A549 (cell line): ENCODE data around the gene RPS21. TPM values are rescaled to one million over a fixed set of nuclear protein-coding genes. Genes with fewer than 3 reads are reported as not detected.

Experiments
- ATAC-seq, 2 experiments: fragments of 200-7000 bp in 1 of 2; fragments of >200 bp in 1 of 2; cut with Nextera tagmentation in 1 of 2; cut with Tn5 transposase in 1 of 2; 3 replicates each; pipeline versions ENCODE4 v1.8.0 to v1.9.1; 2018 to 2020; ENCODE audit warnings: mild to moderate bottlenecking in 1 of 2, moderate library complexity in 1 of 2
- CTCF ChIA-PET: fragments of 300-600 bp; sonication (Branson Sonifier 250); formaldehyde crosslinking; extraction: SDS; loops from one replicate; lab custom pipeline; 2021; ENCODE audit warnings: antibody characterized with exemption, inconsistent platforms; lab: Yijun Ruan, JAX
- POLR2A ChIA-PET: fragments of 350-600 bp; formaldehyde crosslinking; extraction: SDS; loops from one replicate; lab custom pipeline; 2021; ENCODE audit warnings: antibody characterized with exemption, inconsistent platforms; lab: Yijun Ruan, JAX
- DNase-seq, 2 experiments: peaks; one replicate each; pipeline versions ENCODE4 v3.0.0 to v3.0.0-alpha.2; 2011 to 2016; ENCODE audit warnings: low read depth in 1 of 2, low spot score in 1 of 2
- FAIRE-seq: peaks from 2 replicates; lab custom pipeline; 2011; peaks lifted over from hg19 to GRCh38; lab: Jason Lieb, UNC
- H3K27ac ChIP-seq, 2 experiments: fragments of >200 bp; sonication (Bioruptor Twin); formaldehyde crosslinking; 3 replicates each; pipeline ENCODE4 v1.5.1; 2016 to 2017
- H3K4me1 ChIP-seq: fragments of >200 bp; sonication (Bioruptor Twin); formaldehyde crosslinking; 3 replicates; pipeline ENCODE4 v1.6.1; 2016
- H3K4me2 ChIP-seq: fragments of >200 bp; sonication (Bioruptor Twin); formaldehyde crosslinking; 3 replicates; pipeline ENCODE4 v1.6.1; 2016
- H3K4me3 ChIP-seq: fragments of >200 bp; sonication (Bioruptor Twin); formaldehyde crosslinking; 3 replicates; pipeline ENCODE4 v1.5.1; 2016
- H3K9me3 ChIP-seq: fragments of >200 bp; sonication (Bioruptor Twin); formaldehyde crosslinking; 3 replicates; pipeline ENCODE4 v1.6.1; 2016
- BHLHE40 ChIP-seq: IDR thresholded peaks from 2 replicates; pipeline ENCODE4 v1.6.1; 2012; ENCODE audit warnings: low read depth, low read length, inconsistent platforms
- CBX2 ChIP-seq: fragments of 200-600 bp; sonication (generic); IDR thresholded peaks from 2 replicates; pipeline ENCODE4 v1.6.1; 2016; ENCODE audit warnings: low read depth, mild to moderate bottlenecking, borderline replicate concordance
- EHMT2 ChIP-seq: fragments of 200-600 bp; sonication (generic); IDR thresholded peaks from 2 replicates; pipeline ENCODE4 v1.6.1; 2016; ENCODE audit warnings: antibody characterized with exemption, low read depth, mild to moderate bottlenecking, moderate library complexity
- EP300 ChIP-seq, 2 experiments: fragments of >200 bp; sonication (Bioruptor Twin); formaldehyde crosslinking; IDR thresholded peaks; 2 replicates in 1 of 2; 3 replicates in 1 of 2; pipeline ENCODE4 v1.6.1; 2016 to 2017
- GATA3 ChIP-seq: IDR thresholded peaks from 2 replicates; pipeline ENCODE4 v1.6.1; 2012; ENCODE audit warnings: borderline replicate concordance
- HOXA7 ChIP-seq: fragments of 250-450 bp; sonication (Bioruptor Pico); IDR thresholded peaks from 2 replicates; pipeline ENCODE4 v1.5.0; 2020; ENCODE audit warnings: mild to moderate bottlenecking, moderate library complexity
- KDM1A ChIP-seq: fragments of 200-600 bp; sonication (generic); IDR thresholded peaks from 2 replicates; pipeline ENCODE4 v1.6.1; 2016; ENCODE audit warnings: low read depth, mild to moderate bottlenecking
- KDM5A ChIP-seq: fragments of 200-600 bp; sonication (generic); IDR thresholded peaks from 2 replicates; pipeline ENCODE4 v1.6.1; 2016; ENCODE audit warnings: antibody characterized with exemption, mild to moderate bottlenecking
- MAFK ChIP-seq: fragments of 450-650 bp; IDR thresholded peaks from 2 replicates; pipeline ENCODE4 v1.6.1; 2014; ENCODE audit not compliant: partially characterized antibody
- NFE2L2 ChIP-seq: fragments of 150-350 bp; conservative IDR thresholded peaks from 2 replicates; pipeline ENCODE4 v1.6.1; 2014; ENCODE audit warnings: low read length
- PHF8 ChIP-seq: fragments of 200-600 bp; sonication (generic); IDR thresholded peaks from 2 replicates; pipeline ENCODE4 v1.6.1; 2016; ENCODE audit warnings: low read depth, mild to moderate bottlenecking, antibody characterized with exemption, moderate library complexity, borderline replicate concordance
- POLR2A ChIP-seq: IDR thresholded peaks from 2 replicates; pipeline ENCODE4 v1.6.1; 2012; ENCODE audit warnings: mild to moderate bottlenecking, low read length
- POLR2AphosphoS2 ChIP-seq: conservative IDR thresholded peaks from 2 replicates; pipeline ENCODE4 v1.6.1; 2012; ENCODE audit warnings: low read length, improper control_type of control experiment, inconsistent platforms
- RARB ChIP-seq: fragments of 250-450 bp; sonication (Bioruptor Pico); IDR thresholded peaks from 2 replicates; pipeline ENCODE4 v1.8.0; 2021; ENCODE audit warnings: mild to moderate bottlenecking, moderate library complexity
- SREBF2 ChIP-seq: fragments of 450-650 bp; IDR thresholded peaks from 2 replicates; pipeline ENCODE4 v1.6.1; 2014; ENCODE audit warnings: mild to moderate bottlenecking, moderate library complexity
- ZC3H11A ChIP-seq: fragments of 450-650 bp; IDR thresholded peaks from 2 replicates; pipeline ENCODE4 v1.6.1; 2014; ENCODE audit warnings: antibody characterized with exemption, mild to moderate bottlenecking
- WGBS: methylation state at CpG from one replicate; pipeline ENCODE4 v1.1.6; 2017; ENCODE audit errors: missing lambda C conversion rate; 5-methylcytosine and 5-hydroxymethylcytosine counted together
- polyA plus RNA-seq, 4 experiments: library from polyadenylated mRNA; depleted of rRNA in 3 of 4; stranded (reverse); fragments of >200 nt; fragmentation: RNase III in 1 of 4; extraction: RNeasy Plus Mini Kit Qiagen cat#74134 plus additional on column Dnase treatment in 1 of 4; gene quantifications; 2 replicates in 3 of 4; 3 replicates in 1 of 4; pipeline ENCODE4 v1.2.3, GENCODE V29; 2011 to 2017
- TF ChIP-seq, protein P1 (sequence below): fragments of 250-450 bp; sonication (Bioruptor Pico); IDR thresholded peaks from 2 replicates; pipeline ENCODE4 v1.5.0; 2021; ENCODE audit warnings: mild to moderate bottlenecking, moderate library complexity, borderline replicate concordance
- TF ChIP-seq, protein P2 (sequence below): fragments of 250-450 bp; sonication (Bioruptor Pico); IDR thresholded peaks from 2 replicates; pipeline ENCODE4 v1.5.0; 2020; ENCODE audit warnings: low read depth, mild to moderate bottlenecking, moderate library complexity
- TF ChIP-seq, protein P3 (sequence below): fragments of 150-350 bp; IDR thresholded peaks from 2 replicates; pipeline ENCODE4 v1.6.1; 2014; ENCODE audit warnings: low read depth, mild to moderate bottlenecking, low read length
- TF ChIP-seq, protein P4 (sequence below): IDR thresholded peaks from 2 replicates; pipeline ENCODE4 v1.6.1; 2012; ENCODE audit warnings: low read depth, borderline replicate concordance
- TF ChIP-seq, protein P5 (sequence below): fragments of >200 bp; sonication (Bioruptor Twin); formaldehyde crosslinking; IDR thresholded peaks from 3 replicates; pipeline ENCODE4 v1.5.1; 2016
- TF ChIP-seq, protein P6 (sequence below): IDR thresholded peaks from 2 replicates; pipeline ENCODE4 v1.6.1; 2012
- TF ChIP-seq, protein P7 (sequence below): fragments of >200 bp; sonication (Bioruptor Twin); formaldehyde crosslinking; IDR thresholded peaks from 3 replicates; pipeline ENCODE4 v1.6.1; 2016

RPS21 gene
- polyA plus RNA-seq, 2 of the 4 experiments (the other 2 are of a cell fraction): 2,862 to 4,026 TPM

DNA sequence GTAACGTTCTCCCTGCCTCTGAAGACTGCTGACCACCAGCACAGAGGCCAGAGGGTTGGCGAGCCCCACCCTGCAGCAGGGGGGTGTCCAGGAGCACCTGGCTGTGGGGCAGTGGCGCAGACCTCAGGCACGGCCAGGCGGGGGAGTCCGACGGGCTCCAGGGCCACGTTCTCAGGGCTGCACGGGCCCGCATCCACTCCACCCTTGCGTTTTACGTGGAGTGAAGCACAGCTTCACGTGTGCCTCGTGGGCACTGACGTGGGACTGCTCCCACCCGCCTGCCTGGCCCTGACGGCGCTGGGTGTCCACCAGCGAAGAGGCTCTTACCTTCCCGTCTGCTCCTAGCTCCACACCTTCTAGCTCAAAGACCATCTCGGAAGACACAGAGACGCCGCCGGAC, 6.9 kb downstream of the RPS21 start (continued):
- TF ChIP-seq, protein P1, sequence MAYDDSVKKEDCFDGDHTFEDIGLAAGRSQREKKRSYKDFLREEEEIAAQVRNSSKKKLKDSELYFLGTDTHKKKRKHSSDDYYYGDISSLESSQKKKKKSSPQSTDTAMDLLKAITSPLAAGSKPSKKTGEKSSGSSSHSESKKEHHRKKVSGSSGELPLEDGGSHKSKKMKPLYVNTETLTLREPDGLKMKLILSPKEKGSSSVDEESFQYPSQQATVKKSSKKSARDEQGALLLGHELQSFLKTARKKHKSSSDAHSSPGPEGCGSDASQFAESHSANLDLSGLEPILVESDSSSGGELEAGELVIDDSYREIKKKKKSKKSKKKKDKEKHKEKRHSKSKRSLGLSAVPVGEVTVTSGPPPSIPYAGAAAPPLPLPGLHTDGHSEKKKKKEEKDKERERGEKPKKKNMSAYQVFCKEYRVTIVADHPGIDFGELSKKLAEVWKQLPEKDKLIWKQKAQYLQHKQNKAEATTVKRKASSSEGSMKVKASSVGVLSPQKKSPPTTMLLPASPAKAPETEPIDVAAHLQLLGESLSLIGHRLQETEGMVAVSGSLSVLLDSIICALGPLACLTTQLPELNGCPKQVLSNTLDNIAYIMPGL (CRISPR knock-in tag): no peak
- TF ChIP-seq MAFK: no peak
- no peak for TF ChIP-seq NFE2L2
- no peak for TF ChIP-seq SREBF2
- TF ChIP-seq, protein P2, sequence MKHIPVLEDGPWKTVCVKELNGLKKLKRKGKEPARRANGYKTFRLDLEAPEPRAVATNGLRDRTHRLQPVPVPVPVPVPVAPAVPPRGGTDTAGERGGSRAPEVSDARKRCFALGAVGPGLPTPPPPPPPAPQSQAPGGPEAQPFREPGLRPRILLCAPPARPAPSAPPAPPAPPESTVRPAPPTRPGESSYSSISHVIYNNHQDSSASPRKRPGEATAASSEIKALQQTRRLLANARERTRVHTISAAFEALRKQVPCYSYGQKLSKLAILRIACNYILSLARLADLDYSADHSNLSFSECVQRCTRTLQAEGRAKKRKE (CRISPR knock-in tag): no peak
- TF ChIP-seq ZC3H11A: no peak
- TF ChIP-seq EP300 (IDR thresholded peaks at IDR 0.05): no peak

DNA sequence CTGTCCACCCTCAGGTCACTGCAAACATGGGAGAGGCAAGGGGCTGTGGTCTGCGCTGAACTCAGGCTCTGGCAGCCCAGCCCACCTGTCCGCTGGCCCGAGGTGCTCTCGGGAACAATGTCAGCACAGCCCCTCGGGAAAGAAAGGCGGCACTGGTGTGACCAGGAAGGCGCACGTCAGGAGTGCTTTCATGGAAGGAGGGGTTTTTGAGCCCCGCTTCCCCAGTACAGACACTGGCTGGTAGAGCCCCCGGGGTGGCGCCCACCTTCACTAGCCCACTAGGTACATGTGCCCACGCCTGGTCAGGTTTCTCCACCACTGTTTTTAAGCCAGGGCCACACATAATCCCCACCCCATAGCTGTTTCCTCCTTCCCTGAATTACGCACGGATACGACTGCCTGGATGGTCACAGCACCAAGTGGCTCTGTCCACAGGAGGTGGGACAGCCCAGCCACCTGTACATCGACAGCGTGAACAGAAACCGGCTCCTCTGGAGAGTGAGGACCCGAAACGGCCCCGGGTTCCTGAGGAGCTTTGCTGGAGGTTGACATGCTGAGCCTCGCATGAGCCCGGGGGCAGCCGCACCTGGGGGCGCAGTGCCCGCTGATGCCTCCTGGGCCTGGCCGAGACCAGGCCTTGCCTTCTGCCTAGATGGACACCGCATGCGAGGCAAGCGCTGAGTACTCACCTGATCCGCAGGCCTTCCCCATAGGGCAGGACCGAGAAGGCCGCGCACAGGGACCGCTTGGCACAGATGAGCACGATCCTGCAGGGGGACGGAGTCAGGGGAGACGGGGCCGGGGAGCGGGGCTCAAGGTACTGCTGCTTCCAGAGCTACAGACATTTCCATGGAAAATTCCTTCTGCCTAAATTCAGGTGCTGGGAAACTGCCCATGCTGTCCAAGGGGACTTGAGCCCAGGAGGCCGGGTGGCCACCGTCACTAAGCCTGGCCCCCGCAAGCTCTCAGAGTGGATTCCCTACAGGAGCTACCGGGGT, 7.6 kb downstream of the RPS21 start:
- POLR2A ChIA-PET: no interaction called here
- TF ChIP-seq KDM1A: no peak
- TF ChIP-seq KDM5A: no peak
- no peak for TF ChIP-seq MAFK
- TF ChIP-seq POLR2A: no peak
- TF ChIP-seq CBX2: no peak
- TF ChIP-seq PHF8: no peak
- TF ChIP-seq, protein P3, sequence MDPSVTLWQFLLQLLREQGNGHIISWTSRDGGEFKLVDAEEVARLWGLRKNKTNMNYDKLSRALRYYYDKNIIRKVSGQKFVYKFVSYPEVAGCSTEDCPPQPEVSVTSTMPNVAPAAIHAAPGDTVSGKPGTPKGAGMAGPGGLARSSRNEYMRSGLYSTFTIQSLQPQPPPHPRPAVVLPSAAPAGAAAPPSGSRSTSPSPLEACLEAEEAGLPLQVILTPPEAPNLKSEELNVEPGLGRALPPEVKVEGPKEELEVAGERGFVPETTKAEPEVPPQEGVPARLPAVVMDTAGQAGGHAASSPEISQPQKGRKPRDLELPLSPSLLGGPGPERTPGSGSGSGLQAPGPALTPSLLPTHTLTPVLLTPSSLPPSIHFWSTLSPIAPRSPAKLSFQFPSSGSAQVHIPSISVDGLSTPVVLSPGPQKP: no peak
- TF ChIP-seq GATA3: no peak
- no peak for TF ChIP-seq EHMT2
- TF ChIP-seq EP300 (IDR thresholded peaks at IDR 0.05): no peak
- TF ChIP-seq, protein P4, sequence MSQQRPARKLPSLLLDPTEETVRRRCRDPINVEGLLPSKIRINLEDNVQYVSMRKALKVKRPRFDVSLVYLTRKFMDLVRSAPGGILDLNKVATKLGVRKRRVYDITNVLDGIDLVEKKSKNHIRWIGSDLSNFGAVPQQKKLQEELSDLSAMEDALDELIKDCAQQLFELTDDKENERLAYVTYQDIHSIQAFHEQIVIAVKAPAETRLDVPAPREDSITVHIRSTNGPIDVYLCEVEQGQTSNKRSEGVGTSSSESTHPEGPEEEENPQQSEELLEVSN: no peak
- TF ChIP-seq, protein P5, sequence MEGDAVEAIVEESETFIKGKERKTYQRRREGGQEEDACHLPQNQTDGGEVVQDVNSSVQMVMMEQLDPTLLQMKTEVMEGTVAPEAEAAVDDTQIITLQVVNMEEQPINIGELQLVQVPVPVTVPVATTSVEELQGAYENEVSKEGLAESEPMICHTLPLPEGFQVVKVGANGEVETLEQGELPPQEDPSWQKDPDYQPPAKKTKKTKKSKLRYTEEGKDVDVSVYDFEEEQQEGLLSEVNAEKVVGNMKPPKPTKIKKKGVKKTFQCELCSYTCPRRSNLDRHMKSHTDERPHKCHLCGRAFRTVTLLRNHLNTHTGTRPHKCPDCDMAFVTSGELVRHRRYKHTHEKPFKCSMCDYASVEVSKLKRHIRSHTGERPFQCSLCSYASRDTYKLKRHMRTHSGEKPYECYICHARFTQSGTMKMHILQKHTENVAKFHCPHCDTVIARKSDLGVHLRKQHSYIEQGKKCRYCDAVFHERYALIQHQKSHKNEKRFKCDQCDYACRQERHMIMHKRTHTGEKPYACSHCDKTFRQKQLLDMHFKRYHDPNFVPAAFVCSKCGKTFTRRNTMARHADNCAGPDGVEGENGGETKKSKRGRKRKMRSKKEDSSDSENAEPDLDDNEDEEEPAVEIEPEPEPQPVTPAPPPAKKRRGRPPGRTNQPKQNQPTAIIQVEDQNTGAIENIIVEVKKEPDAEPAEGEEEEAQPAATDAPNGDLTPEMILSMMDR: no peak
- TF ChIP-seq RARB (CRISPR knock-in tag): no peak
- TF ChIP-seq, protein P6, sequence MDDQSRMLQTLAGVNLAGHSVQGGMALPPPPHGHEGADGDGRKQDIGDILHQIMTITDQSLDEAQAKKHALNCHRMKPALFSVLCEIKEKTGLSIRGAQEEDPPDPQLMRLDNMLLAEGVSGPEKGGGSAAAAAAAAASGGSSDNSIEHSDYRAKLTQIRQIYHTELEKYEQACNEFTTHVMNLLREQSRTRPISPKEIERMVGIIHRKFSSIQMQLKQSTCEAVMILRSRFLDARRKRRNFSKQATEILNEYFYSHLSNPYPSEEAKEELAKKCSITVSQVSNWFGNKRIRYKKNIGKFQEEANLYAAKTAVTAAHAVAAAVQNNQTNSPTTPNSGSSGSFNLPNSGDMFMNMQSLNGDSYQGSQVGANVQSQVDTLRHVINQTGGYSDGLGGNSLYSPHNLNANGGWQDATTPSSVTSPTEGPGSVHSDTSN: no peak
- no peak for TF ChIP-seq BHLHE40
- TF ChIP-seq, protein P2 (CRISPR knock-in tag): no peak
- no peak for TF ChIP-seq HOXA7 (CRISPR knock-in tag)
- no peak for TF ChIP-seq NFE2L2
- TF ChIP-seq, protein P7, sequence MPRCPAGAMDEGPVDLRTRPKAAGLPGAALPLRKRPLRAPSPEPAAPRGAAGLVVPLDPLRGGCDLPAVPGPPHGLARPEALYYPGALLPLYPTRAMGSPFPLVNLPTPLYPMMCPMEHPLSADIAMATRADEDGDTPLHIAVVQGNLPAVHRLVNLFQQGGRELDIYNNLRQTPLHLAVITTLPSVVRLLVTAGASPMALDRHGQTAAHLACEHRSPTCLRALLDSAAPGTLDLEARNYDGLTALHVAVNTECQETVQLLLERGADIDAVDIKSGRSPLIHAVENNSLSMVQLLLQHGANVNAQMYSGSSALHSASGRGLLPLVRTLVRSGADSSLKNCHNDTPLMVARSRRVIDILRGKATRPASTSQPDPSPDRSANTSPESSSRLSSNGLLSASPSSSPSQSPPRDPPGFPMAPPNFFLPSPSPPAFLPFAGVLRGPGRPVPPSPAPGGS: no peak
- TF ChIP-seq POLR2AphosphoS2: no peak
- TF ChIP-seq, all 56 proteins: peak for 0
- H3K4me2 ChIP-seq: no peak overlapping the region
- H3K4me3 ChIP-seq: no peak overlapping the region
- CTCF ChIA-PET: interaction anchor here (1.0 to 3.9 kb wide), 15 partner anchors 9 to 414 kb away, joined by 3 to 13 read pairs (median 5); partner anchors contain the start of gene ADRM1
- DNase-seq (no peak), FAIRE-seq (no peak), ATAC-seq (no peak)
- H3K27ac ChIP-seq: no peak overlapping the region
- no peaks in the 10 kb centered on the region for H3K9me3 ChIP-seq
- no peaks in the 10 kb centered on the region for H3K4me1 ChIP-seq
- WGBS: 95% methylated on average over 36 of the region's 44 CpGs
